ENCODE data around the gene MAGI3.
"Not testable (repeated sequence)": the region's sequence is repeated elsewhere in the genome, so short reads cannot be mapped to it uniquely, and the experiment has no call there.

MAGI3 gene

GRCh38 chr1:113714606-113715269 is 324.4 kb downstream of the MAGI3 start:
- no peak for DNase-seq

- not testable (repeated sequence) for DNase-seq
Measured at GRCh38 chr1:113717506-113717905, 327.2 kb downstream of the MAGI3 start.

GRCh38 chr1:113718621-113719020 is 328.3 kb downstream of the MAGI3 start:
- DNase-seq = not testable (repeated sequence)

GRCh38 chr1:113721010-113721409 is 330.7 kb downstream of the MAGI3 start:
- no peak for DNase-seq

- DNase-seq = no peak
Measured at GRCh38 chr1:113732802-113733201, 342.5 kb downstream of the MAGI3 start.

GRCh38 chr1:113734357-113735055 is 344.2 kb downstream of the MAGI3 start:
- no peak for DNase-seq

Data from activated naive CD4-positive, alpha-beta T cell treated with anti-CD3 and anti-CD28 coated beads, Interleukin-2, amount 50 U/mL, for 16 hours (primary cell).